Measurements from ENCODE around the gene TBRG4.

TBRG4 gene

DNA sequence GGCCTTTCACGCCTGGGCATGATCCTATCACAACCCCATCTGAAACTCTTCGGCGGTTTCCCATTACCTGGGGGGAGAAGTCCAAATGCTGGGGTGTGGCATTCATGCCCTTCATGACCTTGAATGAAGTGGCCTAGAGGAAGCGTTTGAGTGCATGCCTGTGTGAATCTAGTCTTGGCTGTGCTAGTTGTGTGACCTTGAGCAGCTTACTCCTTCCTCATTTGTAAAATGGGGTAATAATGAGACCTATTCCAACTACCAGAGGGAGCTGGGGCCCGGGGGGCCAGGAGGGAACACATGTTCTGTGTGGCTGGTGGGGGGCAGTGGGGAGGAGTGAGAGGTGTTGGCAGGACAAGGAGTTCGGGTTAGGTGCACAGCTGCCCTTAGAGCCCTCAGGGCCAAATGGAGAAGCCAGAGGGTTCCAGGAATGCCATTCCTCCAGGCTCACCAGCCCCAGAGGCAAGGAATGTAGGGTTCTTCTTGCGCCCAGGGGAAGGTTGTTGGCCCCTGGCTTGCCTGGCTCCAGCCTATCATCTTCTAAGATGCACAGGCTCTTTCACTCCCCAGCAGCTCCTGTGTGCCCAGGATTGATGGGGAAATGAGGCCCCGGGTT is 21.3 kb upstream of the TBRG4 start:
- no peak overlapping the region for H3K27ac ChIP-seq (ENCODE audit: low read length)
- no peaks in the 10 kb centered on the region for H3K79me2 ChIP-seq (ENCODE audit: insufficient read depth, low read length)
- no peak overlapping the region for H3K4me3 ChIP-seq (ENCODE audit: low read depth in 1 of 2, low read length in 2 of 2)
- DNase-seq (no peak), ATAC-seq (ENCODE audit: insufficient read depth, low read depth) (no peak)
- H3K36me3 ChIP-seq (ENCODE audit: insufficient read depth, low read length) = no peaks in the 10 kb centered on the region
- no peaks in the 10 kb centered on the region for H4K20me1 ChIP-seq (ENCODE audit: insufficient read depth, low read length)
- no peak overlapping the region for H2AFZ ChIP-seq (ENCODE audit: low read depth, low read length)
- H3K27me3 ChIP-seq (ENCODE audit: insufficient read depth, low read length, poor library complexity) = no peaks in the 10 kb centered on the region
- peaks cover 2% of the 10 kb centered on the region; the same call in 1 of the 2 replicates for H3K4me1 ChIP-seq (ENCODE audit: insufficient read depth, low read length)
- H3K9me3 ChIP-seq (ENCODE audit: insufficient read depth, low read length, severe bottlenecking) = no peaks in the 10 kb centered on the region
- H3K9ac ChIP-seq (ENCODE audit: low read depth, low read length) = no peak overlapping the region
- TF ChIP-seq, protein P1, sequence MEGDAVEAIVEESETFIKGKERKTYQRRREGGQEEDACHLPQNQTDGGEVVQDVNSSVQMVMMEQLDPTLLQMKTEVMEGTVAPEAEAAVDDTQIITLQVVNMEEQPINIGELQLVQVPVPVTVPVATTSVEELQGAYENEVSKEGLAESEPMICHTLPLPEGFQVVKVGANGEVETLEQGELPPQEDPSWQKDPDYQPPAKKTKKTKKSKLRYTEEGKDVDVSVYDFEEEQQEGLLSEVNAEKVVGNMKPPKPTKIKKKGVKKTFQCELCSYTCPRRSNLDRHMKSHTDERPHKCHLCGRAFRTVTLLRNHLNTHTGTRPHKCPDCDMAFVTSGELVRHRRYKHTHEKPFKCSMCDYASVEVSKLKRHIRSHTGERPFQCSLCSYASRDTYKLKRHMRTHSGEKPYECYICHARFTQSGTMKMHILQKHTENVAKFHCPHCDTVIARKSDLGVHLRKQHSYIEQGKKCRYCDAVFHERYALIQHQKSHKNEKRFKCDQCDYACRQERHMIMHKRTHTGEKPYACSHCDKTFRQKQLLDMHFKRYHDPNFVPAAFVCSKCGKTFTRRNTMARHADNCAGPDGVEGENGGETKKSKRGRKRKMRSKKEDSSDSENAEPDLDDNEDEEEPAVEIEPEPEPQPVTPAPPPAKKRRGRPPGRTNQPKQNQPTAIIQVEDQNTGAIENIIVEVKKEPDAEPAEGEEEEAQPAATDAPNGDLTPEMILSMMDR (IDR thresholded peaks at IDR 0.05; ENCODE audit: borderline replicate concordance, extremely low read depth, low read length, poor library complexity, severe bottlenecking) = no peak
- no peak for TF ChIP-seq EZH2 (IDR thresholded peaks at IDR 0.05; ENCODE audit: borderline replicate concordance, low read depth, low read length, severe bottlenecking)
- no peak overlapping the region for H3K4me2 ChIP-seq (ENCODE audit: insufficient read depth, low read length)

DNA sequence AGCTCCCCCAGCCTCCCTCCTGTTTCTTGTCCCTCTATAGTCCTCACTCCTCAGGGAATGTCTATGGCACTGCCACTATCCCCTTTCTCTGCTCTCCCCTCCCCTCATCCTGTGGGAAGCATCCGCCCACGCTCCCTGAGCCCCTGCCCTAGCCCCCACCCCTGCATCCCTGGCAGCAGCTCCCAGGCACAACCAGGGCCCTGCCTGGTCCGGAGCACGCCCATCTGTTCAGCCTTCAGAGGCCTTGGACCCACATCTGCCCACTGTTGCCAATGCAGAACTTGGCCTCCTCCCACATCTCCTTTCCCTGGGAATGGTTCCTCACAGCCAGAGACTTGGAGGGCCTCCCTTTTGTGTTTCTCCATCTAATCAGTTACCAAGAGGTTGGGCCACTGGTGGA is 20.4 kb upstream of the TBRG4 start:
- H3K36me3 ChIP-seq (ENCODE audit: insufficient read depth, low read length) = no peaks in the 10 kb centered on the region
- H3K27ac ChIP-seq (ENCODE audit: low read length) = no peak overlapping the region
- ATAC-seq (ENCODE audit: insufficient read depth, low read depth) = no peak

GRCh38 chr7:45130910-45131309 is 19.4 kb upstream of the TBRG4 start:
- H2AFZ ChIP-seq (ENCODE audit: low read depth, low read length) = no peak overlapping the region
- no peak overlapping the region for H3K4me2 ChIP-seq (ENCODE audit: insufficient read depth, low read length)
- H3K27me3 ChIP-seq (ENCODE audit: insufficient read depth, low read length, poor library complexity) = peaks cover 3% of the 10 kb centered on the region
- no peak overlapping the region for H3K9ac ChIP-seq (ENCODE audit: low read depth, low read length)
- no peaks in the 10 kb centered on the region for H4K20me1 ChIP-seq (ENCODE audit: insufficient read depth, low read length)
- H3K27ac ChIP-seq (ENCODE audit: low read length) = no peak overlapping the region
- H3K4me1 ChIP-seq (ENCODE audit: insufficient read depth, low read length) = peaks cover under 1% of the 10 kb centered on the region; the same call in 1 of the 2 replicates
- no peaks in the 10 kb centered on the region for H3K9me3 ChIP-seq (ENCODE audit: insufficient read depth, low read length, severe bottlenecking)
- no peak for ATAC-seq (ENCODE audit: insufficient read depth, low read depth)
- DNase-seq = no peak
- H3K79me2 ChIP-seq (ENCODE audit: insufficient read depth, low read length) = no peaks in the 10 kb centered on the region
- TF ChIP-seq, protein P1 (IDR thresholded peaks at IDR 0.05; ENCODE audit: borderline replicate concordance, extremely low read depth, low read length, poor library complexity, severe bottlenecking) = no peak
- TF ChIP-seq EZH2 (IDR thresholded peaks at IDR 0.05; ENCODE audit: borderline replicate concordance, low read depth, low read length, severe bottlenecking) = no peak
- H3K36me3 ChIP-seq (ENCODE audit: insufficient read depth, low read length) = no peaks in the 10 kb centered on the region
- H3K4me3 ChIP-seq (ENCODE audit: low read depth in 1 of 2, low read length in 2 of 2) = no peak overlapping the region

More for the DNA sequence above, 20.4 kb upstream of the TBRG4 start:
- H3K4me3 ChIP-seq (ENCODE audit: low read depth in 1 of 2, low read length in 2 of 2) = no peak overlapping the region
- TF ChIP-seq EZH2 (IDR thresholded peaks at IDR 0.05; ENCODE audit: borderline replicate concordance, low read depth, low read length, severe bottlenecking) = no peak
- TF ChIP-seq, protein P1 (IDR thresholded peaks at IDR 0.05; ENCODE audit: borderline replicate concordance, extremely low read depth, low read length, poor library complexity, severe bottlenecking) = no peak
- no peaks in the 10 kb centered on the region for H3K79me2 ChIP-seq (ENCODE audit: insufficient read depth, low read length)
- no peak for DNase-seq
- no peaks in the 10 kb centered on the region for H3K9me3 ChIP-seq (ENCODE audit: insufficient read depth, low read length, severe bottlenecking)
- H3K27me3 ChIP-seq (ENCODE audit: insufficient read depth, low read length, poor library complexity) = peaks cover 1% of the 10 kb centered on the region
- H3K4me1 ChIP-seq (ENCODE audit: insufficient read depth, low read length) = peaks cover 2% of the 10 kb centered on the region; the same call in 1 of the 2 replicates
- H3K4me2 ChIP-seq (ENCODE audit: insufficient read depth, low read length) = no peak overlapping the region
- no peaks in the 10 kb centered on the region for H4K20me1 ChIP-seq (ENCODE audit: insufficient read depth, low read length)
- H3K9ac ChIP-seq (ENCODE audit: low read depth, low read length) = no peak overlapping the region
- no peak overlapping the region for H2AFZ ChIP-seq (ENCODE audit: low read depth, low read length)
